Adrenal gland (tissue), 5 donors: Measurements from ENCODE around the gene PLPP1.

ENCODE experiments used
- POLR2A ChIP-seq, 2 donors: fragments of 450-650 bp; IDR thresholded peaks; one replicate each; pipeline ENCODE4 v1.6.1; 2017; ENCODE audit warnings: antibody characterized with exemption in 2 of 2, mild to moderate bottlenecking in 2 of 2, moderate library complexity in 1 of 2
- TF ChIP-seq, protein P1 (sequence below), 6 experiments: fragments of 450-650 bp in 4 of 6; fragments of 200-600 bp in 2 of 6; sonication (generic) in 1 of 6; IDR thresholded peaks; 1 replicate in 5 of 6; 2 replicates in 1 of 6; pipeline versions ENCODE4 v1.5.1 to v1.8.0; 2016 to 2021; ENCODE audit warnings: antibody characterized with exemption in 6 of 6, mild to moderate bottlenecking in 2 of 6, moderate library complexity in 1 of 6
- donor health status: DM: no; HTN: no; CAD: no.

DNA sequence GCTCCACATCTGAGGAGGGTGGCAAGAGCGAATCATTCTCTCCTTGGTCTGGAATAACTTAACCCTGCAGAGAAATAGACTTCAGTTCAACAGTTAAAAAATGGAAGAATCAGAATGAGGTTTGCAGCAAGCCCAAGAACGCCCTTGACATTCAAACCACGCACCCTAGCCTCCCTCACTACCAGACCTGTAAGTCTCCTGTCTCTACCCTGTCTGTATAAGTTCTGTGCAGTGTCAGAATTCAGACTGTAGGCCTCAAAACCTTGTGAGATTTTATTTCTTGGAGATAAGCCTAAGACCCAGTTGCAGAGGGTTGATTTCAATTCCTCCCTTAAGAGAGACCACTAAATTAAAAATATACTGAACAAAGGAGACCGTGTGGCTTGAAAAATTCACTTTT lies 35.8 kb upstream of the PLPP1 start:
- TF ChIP-seq, protein P1, sequence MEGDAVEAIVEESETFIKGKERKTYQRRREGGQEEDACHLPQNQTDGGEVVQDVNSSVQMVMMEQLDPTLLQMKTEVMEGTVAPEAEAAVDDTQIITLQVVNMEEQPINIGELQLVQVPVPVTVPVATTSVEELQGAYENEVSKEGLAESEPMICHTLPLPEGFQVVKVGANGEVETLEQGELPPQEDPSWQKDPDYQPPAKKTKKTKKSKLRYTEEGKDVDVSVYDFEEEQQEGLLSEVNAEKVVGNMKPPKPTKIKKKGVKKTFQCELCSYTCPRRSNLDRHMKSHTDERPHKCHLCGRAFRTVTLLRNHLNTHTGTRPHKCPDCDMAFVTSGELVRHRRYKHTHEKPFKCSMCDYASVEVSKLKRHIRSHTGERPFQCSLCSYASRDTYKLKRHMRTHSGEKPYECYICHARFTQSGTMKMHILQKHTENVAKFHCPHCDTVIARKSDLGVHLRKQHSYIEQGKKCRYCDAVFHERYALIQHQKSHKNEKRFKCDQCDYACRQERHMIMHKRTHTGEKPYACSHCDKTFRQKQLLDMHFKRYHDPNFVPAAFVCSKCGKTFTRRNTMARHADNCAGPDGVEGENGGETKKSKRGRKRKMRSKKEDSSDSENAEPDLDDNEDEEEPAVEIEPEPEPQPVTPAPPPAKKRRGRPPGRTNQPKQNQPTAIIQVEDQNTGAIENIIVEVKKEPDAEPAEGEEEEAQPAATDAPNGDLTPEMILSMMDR (IDR thresholded peaks at IDR 0.05), result no peak
- TF ChIP-seq POLR2A (IDR thresholded peaks at IDR 0.05), result no peak
